K562 (cell line): ENCODE data around the gene JDP2.

ENCODE experiments used
- ARID1B ChIP-seq: fragments of 450-650 bp; IDR thresholded peaks from 2 replicates; pipeline ENCODE4 v1.6.1; 2016; ENCODE audit warnings: antibody characterized with exemption, mild to moderate bottlenecking, inconsistent platforms
- CTCF ChIP-seq, 3 experiments: IDR thresholded peaks in 2 of 3; conservative IDR thresholded peaks in 1 of 3; 2 replicates each; pipeline ENCODE4 v1.5.1; 2011 to 2012; ENCODE audit warnings: low read length in 3 of 3, mild to moderate bottlenecking in 3 of 3, control low read depth in 2 of 3, improper control_type of control experiment in 1 of 3, inconsistent platforms in 1 of 3, low read depth in 1 of 3, mixed read lengths in 1 of 3, moderate library complexity in 1 of 3; ENCODE audit not compliant: insufficient read depth in 2 of 3
- ETV6 ChIP-seq, 3 experiments: fragments of 150-350 bp in 1 of 3; sonication (generic) in 1 of 3; formaldehyde crosslinking in 1 of 3; IDR thresholded peaks; 2 replicates each; pipeline versions ENCODE4 v1.6.1 to v1.8.0; 2014 to 2022; ENCODE audit warnings: borderline replicate concordance in 2 of 3, low read depth in 2 of 3, antibody characterized with exemption in 1 of 3, low read length in 1 of 3, mild to moderate bottlenecking in 1 of 3, missing genetic modification reagents in 1 of 3
- EZH2 ChIP-seq: IDR thresholded peaks from 2 replicates; pipeline ENCODE4 v1.6.1; 2012; ENCODE audit warnings: low read depth, mild to moderate bottlenecking, inconsistent platforms, low read length, borderline replicate concordance
- RCOR1 ChIP-seq, 2 experiments: IDR thresholded peaks; 2 replicates each; pipeline ENCODE4 v1.6.1; 2012; ENCODE audit warnings: low read depth in 2 of 2, low read length in 2 of 2, borderline replicate concordance in 1 of 2, improper control_type of control experiment in 1 of 2
- RFX5 ChIP-seq: IDR thresholded peaks from 2 replicates; pipeline ENCODE4 v1.6.1; 2011; ENCODE audit warnings: low read depth, mild to moderate bottlenecking, improper control_type of control experiment, low read length
- SMARCC2 ChIP-seq: fragments of 450-650 bp; IDR thresholded peaks from 2 replicates; pipeline ENCODE4 v1.6.1; 2017; ENCODE audit warnings: antibody characterized with exemption, moderate library complexity, mild to moderate bottlenecking, low read depth
- ZBTB33 ChIP-seq: sonication (generic); formaldehyde crosslinking; IDR thresholded peaks from 2 replicates; pipeline ENCODE4 v1.8.1; 2023; ENCODE audit warnings: mild to moderate bottlenecking, missing genetic modification reagents

GRCh38 chr14:75445963-75446362 lies 18.1 kb downstream of the JDP2 start:
- TF ChIP-seq ARID1B = no peak
- TF ChIP-seq RCOR1 (IDR thresholded peaks at IDR 0.05; ENCODE audit: borderline replicate concordance in 1 of 2, low read depth in 2 of 2, low read length in 2 of 2) = no peak
- no peak for TF ChIP-seq EZH2
- no peak for TF ChIP-seq ZBTB33 (CRISPR knock-in tag)
- TF ChIP-seq CTCF (IDR thresholded peaks at IDR 0.05 in 2 of 3, conservative IDR thresholded peaks at IDR 0.05 in 1 of 3; ENCODE audit: insufficient read depth in 2 of 3, low read depth in 1 of 3, low read length in 3 of 3) = no peak
- no peak for TF ChIP-seq ETV6 (IDR thresholded peaks at IDR 0.05; ENCODE audit: borderline replicate concordance in 1 of 2, low read depth in 2 of 2, low read length in 1 of 2)
- TF ChIP-seq ETV6 (CRISPR knock-in tag; IDR thresholded peaks at IDR 0.05; ENCODE audit: borderline replicate concordance) = no peak
- TF ChIP-seq SMARCC2 = no peak
- TF ChIP-seq RFX5 = no peak
